CD4-positive, alpha-beta T cell (primary cell): ENCODE measurements around the gene HOGA1. TPM values are rescaled to one million over a fixed set of nuclear protein-coding genes. Genes with fewer than 3 reads are reported as not detected.

Experiments
- ATAC-seq: fragments of 200-7000 bp; cut with Tn5 transposase; one replicate; pipeline ENCODE4 v1.10.0; 2022; ENCODE audit warnings: mild to moderate bottlenecking; ENCODE audit not compliant: poor library complexity
- CTCF ChIA-PET: fragments of 350-600 bp; sonication (Branson Sonifier 250); formaldehyde crosslinking; loops from one replicate; lab custom pipeline; 2021; ENCODE audit warnings: antibody characterized with exemption, inconsistent platforms; lab: Charles Lee
- POLR2A ChIA-PET: fragments of 350-600 bp; sonication (Branson Sonifier 250); formaldehyde crosslinking; loops from one replicate; lab custom pipeline; 2021; ENCODE audit warnings: antibody characterized with exemption, inconsistent platforms; lab: Charles Lee
- DNase-seq, 14 experiments: peaks; one replicate each; pipeline ENCODE4 v3.0.0-alpha.2; 2013 to 2020; ENCODE audit warnings: mixed read lengths in 2 of 14
- H3K27ac ChIP-seq, 2 donors: one replicate each; pipeline versions ENCODE4 v1.5.1 to v1.7.0; 2013; ENCODE audit warnings: low read length in 2 of 2, low read depth in 1 of 2, mild to moderate bottlenecking in 1 of 2
- H3K27me3 ChIP-seq, 2 experiments: 1 replicate in 1 of 2; 2 replicates in 1 of 2; pipeline versions ENCODE4 v1.6.1 to v1.7.0; 2013; ENCODE audit warnings: low read length in 2 of 2, control low read depth in 1 of 2, mild to moderate bottlenecking in 1 of 2, moderate library complexity in 1 of 2; ENCODE audit not compliant: insufficient read depth in 2 of 2, control insufficient read depth in 1 of 2
- H3K36me3 ChIP-seq: one replicate; pipeline ENCODE4 v1.6.1; 2013; ENCODE audit warnings: low read length, control low read depth; ENCODE audit not compliant: insufficient read depth
- H3K4me1 ChIP-seq: one replicate; pipeline ENCODE4 v1.6.1; 2013; ENCODE audit warnings: low read length, control low read depth; ENCODE audit not compliant: insufficient read depth
- H3K4me3 ChIP-seq: one replicate; pipeline ENCODE4 v1.5.1; 2013; ENCODE audit warnings: mild to moderate bottlenecking, low read length, moderate library complexity
- H3K9me3 ChIP-seq, 2 experiments: 1 replicate in 1 of 2; 2 replicates in 1 of 2; pipeline versions ENCODE4 v1.6.1 to v1.7.0; 2013; ENCODE audit warnings: low read length in 2 of 2, mild to moderate bottlenecking in 2 of 2, control low read depth in 1 of 2, moderate library complexity in 1 of 2; ENCODE audit not compliant: control insufficient read depth in 1 of 2, insufficient read depth in 1 of 2
- H3K27ac Mint-ChIP-seq: one replicate; pipeline ENCODE4 v1.8.0; 2020; ENCODE audit warnings: mixed read lengths
- H3K27me3 Mint-ChIP-seq: one replicate; pipeline ENCODE4 v1.8.0; 2021; ENCODE audit warnings: mixed read lengths
- H3K36me3 Mint-ChIP-seq: one replicate; pipeline ENCODE4 v1.8.0; 2021; ENCODE audit warnings: low read depth, mixed read lengths
- H3K4me1 Mint-ChIP-seq: one replicate; pipeline ENCODE4 v1.8.0; 2021; ENCODE audit warnings: low read depth, mixed read lengths
- H3K4me3 Mint-ChIP-seq: one replicate; pipeline ENCODE4 v1.8.0; 2020; ENCODE audit warnings: mild to moderate bottlenecking, mixed read lengths
- H3K9me3 Mint-ChIP-seq: one replicate; pipeline ENCODE4 v1.8.0; 2020; ENCODE audit warnings: mixed read lengths
- CTCF ChIP-seq: fragments of 200-600 bp; IDR thresholded peaks from one replicate; pipeline ENCODE4 v1.8.0; 2022; ENCODE audit warnings: antibody characterized with exemption, mild to moderate bottlenecking
- intact Hi-C, 2 experiments: fragments of 100-400 bp; cut with DNase I in 1 of 2; cut with micrococcal nuclease in 1 of 2; formaldehyde crosslinking; loops; one replicate each; pipeline versions ENCODE4 v1.15.1 to v1.9.0; 2023 to 2025; cut with DNase I, micrococcal nuclease
- total RNA-seq, 174 experiments: library from RNA in 2 of 174; stranded (reverse) in 2 of 174; gene quantifications; one replicate each; pipeline ENCODE4 v1.2.3 and lab custom pipeline; 2021 to 2026

Gene HOGA1
- total RNA-seq, 2 experiments from 2014 or later = not detected

GRCh38 chr10:97583476-97583875 is 713 bp upstream of the HOGA1 start:
- Mint-ChIP-seq H3K4me3 (no peak overlapping the region), H3K9me3 (no peaks in the 10 kb centered on the region), H3K27me3 (no peaks in the 10 kb centered on the region), H3K4me1 (no peaks in the 10 kb centered on the region), H3K27ac (no peak overlapping the region), H3K36me3 (no peaks in the 10 kb centered on the region)
- TF ChIP-seq CTCF = no peak
- ATAC-seq = no peak
- Histone ChIP-seq H3K4me1 (no peaks in the 10 kb centered on the region), H3K4me3 (no peak overlapping the region), H3K27ac (no peak overlapping the region), H3K9me3 (no peaks in the 10 kb centered on the region), H3K27me3 (peaks cover under 1 to 3% of the 10 kb centered on the region in 2 experiments), H3K36me3 (no peaks in the 10 kb centered on the region)
- CTCF ChIA-PET = no interaction called here
- POLR2A ChIA-PET = no interaction called here
- no peak for DNase-seq
- intact Hi-C loops = no loop called here

- H3K4me1 Mint-ChIP-seq = no peaks in the 10 kb centered on the region
- Histone ChIP-seq H3K4me3 (no peak overlapping the region), H3K4me1 (no peaks in the 10 kb centered on the region), H3K36me3 (no peaks in the 10 kb centered on the region), H3K27ac (no peak overlapping the region), H3K9me3 (no peaks in the 10 kb centered on the region), H3K27me3 (no peaks in the 10 kb centered on the region)
- no peaks in the 10 kb centered on the region for H3K9me3 Mint-ChIP-seq
- DNase-seq (no peak), ATAC-seq (no peak)
- no peaks in the 10 kb centered on the region for H3K36me3 Mint-ChIP-seq
- H3K27me3 Mint-ChIP-seq = no peaks in the 10 kb centered on the region
- POLR2A ChIA-PET = no interaction called here
- no peak overlapping the region for H3K27ac Mint-ChIP-seq
- H3K4me3 Mint-ChIP-seq = no peak overlapping the region
- intact Hi-C loops = no loop called here
- CTCF ChIA-PET = no interaction called here
- no peak for TF ChIP-seq CTCF
Measured at GRCh38 chr10:97584798-97585438, 729 bp downstream of the HOGA1 start.

- no peak for TF ChIP-seq CTCF
- ChIA-PET CTCF (no interaction called here), POLR2A (no interaction called here)
- Mint-ChIP-seq H3K4me1 (no peaks in the 10 kb centered on the region), H3K27ac (no peak overlapping the region), H3K4me3 (no peak overlapping the region), H3K9me3 (no peaks in the 10 kb centered on the region), H3K36me3 (no peaks in the 10 kb centered on the region), H3K27me3 (no peaks in the 10 kb centered on the region)
- H3K36me3 ChIP-seq = no peaks in the 10 kb centered on the region
- intact Hi-C loops = no loop called here
- DNase-seq = no peak
- no peaks in the 10 kb centered on the region for H3K9me3 ChIP-seq
- no peak overlapping the region for H3K4me3 ChIP-seq
- H3K4me1 ChIP-seq = no peaks in the 10 kb centered on the region
- H3K27me3 ChIP-seq = no peaks in the 10 kb centered on the region
- H3K27ac ChIP-seq = no peak overlapping the region
- ATAC-seq = no peak
Measured at GRCh38 chr10:97585439-97585811, 1.2 kb downstream of the HOGA1 start.
